ENCODE measurements around the gene OR51V1.

DNA sequence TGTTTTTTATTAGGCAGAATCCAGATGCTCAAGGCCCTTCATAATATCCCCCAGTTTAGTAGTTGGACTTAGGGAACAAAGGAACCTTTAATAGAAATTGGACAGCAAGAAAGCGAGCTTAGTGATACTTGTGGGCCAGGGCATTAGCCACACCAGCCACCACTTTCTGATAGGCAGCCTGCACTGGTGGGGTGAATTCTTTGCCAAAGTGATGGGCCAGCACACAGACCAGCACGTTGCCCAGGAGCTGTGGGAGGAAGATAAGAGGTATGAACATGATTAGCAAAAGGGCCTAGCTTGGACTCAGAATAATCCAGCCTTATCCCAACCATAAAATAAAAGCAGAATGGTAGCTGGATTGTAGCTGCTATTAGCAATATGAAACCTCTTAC lies 25.0 kb upstream of the OR51V1 start:
- no peak for TF ChIP-seq RAD21 (conservative IDR thresholded peaks at IDR 0.05 in 1 of 2, IDR thresholded peaks at IDR 0.05 in 1 of 2)
- TF ChIP-seq, protein P1, sequence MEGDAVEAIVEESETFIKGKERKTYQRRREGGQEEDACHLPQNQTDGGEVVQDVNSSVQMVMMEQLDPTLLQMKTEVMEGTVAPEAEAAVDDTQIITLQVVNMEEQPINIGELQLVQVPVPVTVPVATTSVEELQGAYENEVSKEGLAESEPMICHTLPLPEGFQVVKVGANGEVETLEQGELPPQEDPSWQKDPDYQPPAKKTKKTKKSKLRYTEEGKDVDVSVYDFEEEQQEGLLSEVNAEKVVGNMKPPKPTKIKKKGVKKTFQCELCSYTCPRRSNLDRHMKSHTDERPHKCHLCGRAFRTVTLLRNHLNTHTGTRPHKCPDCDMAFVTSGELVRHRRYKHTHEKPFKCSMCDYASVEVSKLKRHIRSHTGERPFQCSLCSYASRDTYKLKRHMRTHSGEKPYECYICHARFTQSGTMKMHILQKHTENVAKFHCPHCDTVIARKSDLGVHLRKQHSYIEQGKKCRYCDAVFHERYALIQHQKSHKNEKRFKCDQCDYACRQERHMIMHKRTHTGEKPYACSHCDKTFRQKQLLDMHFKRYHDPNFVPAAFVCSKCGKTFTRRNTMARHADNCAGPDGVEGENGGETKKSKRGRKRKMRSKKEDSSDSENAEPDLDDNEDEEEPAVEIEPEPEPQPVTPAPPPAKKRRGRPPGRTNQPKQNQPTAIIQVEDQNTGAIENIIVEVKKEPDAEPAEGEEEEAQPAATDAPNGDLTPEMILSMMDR (IDR thresholded peaks at IDR 0.05) = no peak
- no peak for TF ChIP-seq JUN (IDR thresholded peaks at IDR 0.05)
- TF ChIP-seq MAZ (IDR thresholded peaks at IDR 0.05; ENCODE audit: borderline replicate concordance, low read depth, low read length) = no peak
